ACHN (cell line): ENCODE results near the gene ZNF582.

Experiments used
- DNase-seq: peaks from one replicate; pipeline ENCODE4 v3.0.0-alpha.2; 2015
- in situ Hi-C: cut with HindIII; loops from 2 replicates; pipeline ENCODE4 v1.10.0; 2017; ENCODE audit warnings: low sequenced_read_pairs, low pct_ligation_motif_present, low pct_unique_long_range_greater_than_20kb

The ZNF582 gene

DNA sequence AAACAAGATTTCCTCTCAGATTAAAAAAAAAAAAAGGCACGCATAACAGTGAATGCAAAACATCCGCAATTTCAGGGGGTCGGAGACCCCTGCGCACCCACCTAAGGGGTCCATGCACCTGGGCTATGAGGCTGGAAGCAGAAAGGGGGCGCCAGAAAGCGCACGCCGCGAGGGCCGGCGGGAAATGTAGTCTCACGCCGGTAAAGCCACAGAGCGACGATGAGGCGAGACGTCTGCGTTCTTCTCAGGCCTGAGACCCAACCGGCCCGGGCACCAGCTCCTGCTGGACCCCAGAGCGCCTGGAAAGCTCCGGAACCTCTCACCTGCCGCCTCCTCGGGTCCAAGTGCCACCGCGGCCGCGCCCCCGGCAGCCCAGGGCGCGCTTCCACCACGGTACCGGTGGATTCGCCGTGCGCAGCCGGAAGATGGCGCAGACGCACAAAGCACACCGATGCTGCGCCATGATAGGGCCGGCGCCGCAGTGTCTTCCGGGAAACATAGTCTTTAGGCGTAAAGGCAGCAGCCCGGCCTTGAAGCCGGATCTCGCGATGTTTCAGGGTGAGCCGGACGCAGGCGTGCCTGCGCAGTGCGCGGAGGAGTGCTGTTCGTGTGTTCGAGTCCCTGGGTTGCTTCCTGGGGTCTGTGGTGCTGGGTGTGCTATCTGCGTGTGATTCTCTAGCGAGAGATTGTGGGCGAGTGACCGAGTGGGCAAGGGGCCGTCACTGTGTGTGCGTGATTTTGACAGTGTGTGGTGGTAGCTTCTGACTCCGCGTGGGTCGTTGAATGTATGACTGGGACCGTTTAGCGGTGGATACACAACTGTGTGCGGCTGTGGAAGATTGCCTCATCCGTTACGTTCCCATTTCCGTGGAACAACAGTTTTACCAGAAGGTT lies at the start of gene ZNF582:
ZNF582 (minus strand) TSS at position 416 of the 894 bp plus-strand sequence. CDS start 1,782 bp downstream, outside the sequence.
- no peak for DNase-seq
- in situ Hi-C loops, result no loop called here

DNA sequence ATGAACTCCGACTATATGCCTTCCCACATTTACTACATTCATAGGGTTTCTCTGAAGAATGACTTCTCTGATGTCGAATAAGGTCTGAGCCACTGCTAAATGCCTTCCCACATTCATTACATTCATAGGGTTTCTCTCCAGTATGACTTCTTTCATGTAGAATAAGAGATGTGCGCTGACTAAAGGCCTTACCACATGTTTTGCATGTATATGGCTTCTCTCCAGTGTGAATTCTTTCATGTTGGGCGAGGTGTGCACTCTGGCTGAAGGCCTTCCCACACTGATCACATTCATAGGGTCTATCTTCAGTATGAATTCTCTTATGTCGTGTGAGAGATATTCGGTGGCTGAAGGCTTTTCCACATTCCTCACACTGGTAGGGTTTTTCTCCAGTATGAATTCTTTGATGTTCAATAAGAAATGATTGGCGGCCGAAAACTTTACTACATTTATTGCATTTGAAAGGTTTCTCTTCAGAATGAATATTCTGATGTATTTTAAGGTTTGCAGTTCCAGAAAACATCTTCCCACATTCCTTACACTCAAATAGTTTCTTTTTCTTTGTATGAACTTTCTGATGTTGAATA lies 48.0 kb upstream of the ZNF582 start:
- in situ Hi-C loops, result no loop called here
- no peak for DNase-seq

DNA sequence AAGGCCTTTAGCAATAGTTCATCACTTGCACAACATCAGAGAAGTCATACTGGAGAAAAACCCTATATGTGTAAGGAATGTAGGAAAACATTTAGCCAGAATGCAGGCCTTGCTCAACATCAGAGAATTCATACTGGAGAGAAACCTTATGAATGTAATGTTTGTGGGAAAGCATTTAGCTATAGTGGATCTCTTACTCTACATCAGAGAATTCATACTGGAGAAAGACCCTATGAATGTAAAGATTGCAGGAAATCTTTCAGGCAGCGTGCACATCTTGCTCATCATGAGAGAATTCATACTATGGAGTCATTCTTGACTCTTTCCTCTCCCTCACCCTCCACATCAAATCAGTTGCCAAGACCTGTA lies 30.6 kb upstream of the ZNF582 start:
- in situ Hi-C loops, result no loop called here
- DNase-seq, result no peak

DNA sequence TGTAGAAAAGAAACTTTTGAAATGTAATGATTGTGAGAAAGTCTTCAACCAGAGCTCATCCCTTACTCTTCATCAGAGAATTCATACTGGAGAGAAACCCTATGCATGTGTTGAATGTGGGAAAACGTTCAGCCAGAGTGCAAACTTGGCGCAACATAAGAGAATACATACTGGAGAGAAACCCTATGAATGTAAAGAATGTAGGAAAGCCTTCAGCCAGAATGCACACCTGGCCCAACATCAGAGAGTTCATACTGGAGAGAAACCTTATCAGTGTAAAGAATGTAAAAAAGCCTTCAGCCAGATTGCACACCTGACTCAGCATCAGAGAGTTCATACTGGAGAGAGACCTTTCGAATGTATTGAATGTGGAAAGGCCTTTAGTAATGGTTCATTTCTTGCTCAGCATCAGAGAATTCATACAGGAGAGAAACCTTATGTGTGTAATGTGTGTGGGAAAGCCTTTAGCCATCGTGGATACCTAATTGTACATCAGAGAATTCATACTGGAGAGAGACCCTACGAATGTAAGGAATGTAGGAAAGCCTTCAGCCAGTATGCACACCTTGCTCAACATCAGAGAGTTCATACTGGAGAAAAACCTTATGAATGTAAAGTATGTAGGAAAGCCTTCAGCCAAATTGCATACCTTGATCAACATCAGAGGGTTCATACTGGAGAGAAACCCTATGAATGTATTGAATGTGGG lies 30.1 kb upstream of the ZNF582 start:
- no peak for DNase-seq
- in situ Hi-C loops, result no loop called here

DNA sequence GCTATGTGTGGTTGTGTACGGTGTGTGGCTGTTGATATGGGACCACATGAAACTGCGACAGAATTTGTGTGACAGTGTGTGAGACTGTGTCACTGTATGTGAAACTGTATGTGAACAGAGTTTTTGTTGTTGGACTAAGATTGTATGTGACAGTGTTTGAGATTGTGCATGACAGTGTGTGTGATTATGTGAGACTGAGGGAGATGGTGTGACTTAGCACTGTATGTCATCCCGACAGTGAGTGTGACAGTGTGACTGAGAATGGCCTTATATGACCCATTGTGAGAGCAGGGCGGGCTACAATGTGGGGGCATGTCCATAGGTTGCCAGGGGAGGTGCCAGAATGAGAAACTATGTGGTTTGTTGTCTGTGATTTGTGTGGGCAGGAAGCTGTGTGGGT lies 11.7 kb upstream of the ZNF582 start:
- in situ Hi-C loops, result no loop called here
- DNase-seq, result no peak

DNA sequence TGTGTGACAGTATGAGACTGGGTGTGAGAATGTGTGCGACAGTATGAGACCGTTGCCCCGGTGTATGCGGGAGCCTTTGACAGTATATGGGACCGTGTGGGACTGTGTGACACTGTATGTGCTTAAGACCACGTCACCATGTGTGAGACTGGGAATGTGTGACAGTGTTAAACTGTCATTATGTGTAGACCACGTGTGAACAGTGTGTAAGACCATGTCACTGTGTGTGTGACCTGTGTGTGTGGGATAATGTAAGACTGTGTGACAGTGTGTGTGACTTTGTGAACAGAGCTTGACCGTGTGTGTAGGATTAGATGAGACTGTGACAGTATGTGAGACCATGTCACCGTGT lies 11.3 kb upstream of the ZNF582 start:
- in situ Hi-C loops, result no loop called here
- DNase-seq, result no peak

DNA sequence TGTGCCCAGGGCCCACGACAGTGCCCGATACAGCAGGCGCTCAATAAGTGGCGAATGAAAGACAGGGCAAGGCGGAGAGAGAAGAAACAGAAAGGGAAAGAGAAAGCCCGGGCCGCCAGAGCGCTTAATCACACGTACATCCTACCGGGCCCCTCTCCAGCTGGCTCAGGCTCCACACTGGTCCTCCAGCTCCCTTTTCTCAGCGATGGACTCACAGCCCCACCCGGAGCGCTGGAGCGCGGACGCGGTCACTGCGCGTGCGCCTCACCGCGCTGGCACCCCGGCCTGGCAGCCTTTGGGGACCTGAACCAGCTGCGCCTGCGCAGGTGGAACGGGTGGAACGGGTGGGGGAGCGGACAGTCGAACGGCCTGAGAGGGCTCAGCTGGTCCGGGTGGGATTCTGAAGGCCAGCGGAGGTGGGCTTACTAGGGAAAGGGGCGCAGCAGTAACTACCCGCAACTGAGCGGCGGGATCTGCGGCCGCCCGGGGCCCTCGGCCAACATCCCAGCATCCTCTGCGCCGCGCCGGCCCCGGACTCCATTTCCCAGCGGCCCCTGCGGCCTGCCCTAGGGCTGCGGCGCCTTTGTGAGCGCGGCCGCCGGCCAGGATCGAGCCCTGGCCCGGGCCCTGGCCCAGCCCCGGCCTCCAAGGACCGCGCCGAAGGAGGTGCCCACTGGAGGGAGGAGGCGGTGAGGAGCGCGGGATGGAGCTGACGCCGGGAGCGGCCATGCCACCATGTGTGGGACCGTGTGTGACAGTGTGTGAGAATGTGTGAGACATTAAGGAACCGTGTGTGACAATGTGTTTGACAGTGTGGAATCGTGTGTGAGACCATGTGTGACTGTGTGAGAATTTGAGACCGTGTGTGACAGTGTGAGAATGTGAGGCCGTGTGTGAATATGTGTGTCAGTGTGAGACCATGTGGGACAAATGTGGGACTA lies 10.7 kb upstream of the ZNF582 start, which contains the start of gene ZNF583:
ZNF583 (plus strand) TSS at position 569 of the 941 bp plus-strand sequence. CDS start 2,783 bp downstream, outside the sequence.
- DNase-seq, result peak; percentile 68
- in situ Hi-C loops, result no loop called here

DNA sequence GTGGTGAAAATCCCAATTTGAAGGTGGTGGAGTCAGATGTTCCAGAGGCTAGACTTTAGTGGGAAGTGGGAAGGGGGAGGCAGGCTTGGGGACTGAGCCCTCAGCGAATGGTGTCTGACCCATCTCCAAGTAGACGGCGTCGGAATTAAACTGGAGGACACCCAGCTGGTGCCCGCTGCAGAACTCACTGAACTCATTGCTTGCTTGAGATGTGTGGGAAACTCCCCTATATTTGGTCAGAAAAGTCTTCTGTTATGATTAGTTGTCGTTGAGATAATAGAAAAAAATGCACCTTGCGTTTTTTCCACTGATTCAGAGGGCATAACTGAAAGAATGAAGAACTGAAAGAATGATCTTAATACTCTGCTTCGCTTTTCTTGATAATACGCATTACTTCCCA lies 9.9 kb upstream of the ZNF582 start:
- DNase-seq, result no peak
- in situ Hi-C loops, result no loop called here

DNA sequence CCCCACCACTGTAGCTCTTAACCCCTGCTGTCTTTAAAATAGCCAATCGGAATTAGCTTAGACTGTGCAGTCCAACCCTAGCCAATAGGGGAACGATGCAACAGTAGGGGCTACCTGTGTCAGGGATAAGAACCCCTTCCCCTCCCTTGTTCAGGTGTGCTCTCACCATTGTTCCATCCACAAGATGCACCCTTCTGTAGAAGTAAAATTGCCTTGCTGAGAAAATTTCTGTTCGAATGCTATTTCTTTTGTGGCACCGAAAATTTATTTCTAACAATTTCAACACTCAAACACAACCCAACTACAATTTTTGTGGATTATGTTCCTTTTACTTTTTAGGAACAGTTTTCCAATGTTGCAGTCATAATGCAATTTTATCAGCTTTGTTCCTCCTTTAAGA lies 7.2 kb upstream of the ZNF582 start:
- in situ Hi-C loops, result no loop called here
- DNase-seq, result no peak

DNA sequence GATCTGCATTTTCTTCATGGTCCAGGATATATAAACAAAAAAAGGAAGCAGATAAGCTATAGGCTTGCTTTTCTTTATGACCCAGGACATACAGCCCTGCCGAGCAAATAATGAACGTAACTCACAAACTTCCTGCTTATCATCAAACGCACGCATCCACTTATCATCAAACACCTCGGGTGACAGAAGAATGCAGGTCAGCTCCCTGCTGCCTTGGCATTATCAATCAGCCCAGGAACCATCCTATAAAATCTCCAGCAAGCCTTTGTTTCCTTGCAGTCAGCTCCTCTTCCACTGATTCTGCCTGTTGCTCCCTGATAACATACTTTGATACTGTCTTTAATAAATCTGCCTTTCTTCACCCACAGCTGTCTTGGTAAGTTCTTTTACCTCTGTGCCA lies 5.5 kb upstream of the ZNF582 start:
- in situ Hi-C loops, result no loop called here

DNA sequence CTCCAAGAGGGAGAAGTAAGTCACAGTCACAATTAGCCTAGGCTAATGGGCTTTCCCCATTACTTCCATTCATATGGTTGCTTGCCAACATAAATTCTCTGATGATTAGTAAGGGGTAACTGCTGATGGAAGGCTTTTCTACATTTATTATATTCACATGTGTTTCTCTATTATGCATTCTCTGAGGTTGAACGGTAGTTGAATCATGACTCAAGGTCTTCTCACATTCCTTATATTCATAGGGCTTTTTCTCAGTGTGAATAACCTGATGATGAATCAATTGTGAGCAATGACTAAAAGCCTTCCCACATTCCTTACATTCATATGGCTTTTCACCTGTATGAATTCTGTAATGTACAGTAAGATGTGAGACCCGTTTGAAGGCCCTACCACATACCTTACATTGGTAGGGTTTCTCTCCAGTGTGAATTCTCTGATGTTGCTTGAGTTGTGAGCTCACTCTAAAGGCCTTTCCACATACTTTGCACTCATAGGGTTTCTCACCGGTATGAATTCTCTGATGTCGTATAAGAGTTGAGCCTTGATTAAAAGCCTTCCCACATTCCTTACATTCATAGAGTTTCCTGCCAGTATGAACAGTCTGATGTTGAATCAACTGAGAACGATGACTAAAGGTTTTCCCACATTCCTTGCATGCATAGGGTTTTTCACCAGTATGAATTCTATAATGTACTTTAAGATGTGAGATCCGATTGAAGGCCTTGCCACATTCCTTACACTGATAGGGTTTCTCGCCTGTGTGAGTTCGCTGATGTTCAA lies 9.3 kb downstream of the ZNF582 start:
- in situ Hi-C loops, result no loop called here
- DNase-seq, result no peak

More for the DNA sequence above, 5.5 kb upstream of the ZNF582 start:
- no peak for DNase-seq

DNA sequence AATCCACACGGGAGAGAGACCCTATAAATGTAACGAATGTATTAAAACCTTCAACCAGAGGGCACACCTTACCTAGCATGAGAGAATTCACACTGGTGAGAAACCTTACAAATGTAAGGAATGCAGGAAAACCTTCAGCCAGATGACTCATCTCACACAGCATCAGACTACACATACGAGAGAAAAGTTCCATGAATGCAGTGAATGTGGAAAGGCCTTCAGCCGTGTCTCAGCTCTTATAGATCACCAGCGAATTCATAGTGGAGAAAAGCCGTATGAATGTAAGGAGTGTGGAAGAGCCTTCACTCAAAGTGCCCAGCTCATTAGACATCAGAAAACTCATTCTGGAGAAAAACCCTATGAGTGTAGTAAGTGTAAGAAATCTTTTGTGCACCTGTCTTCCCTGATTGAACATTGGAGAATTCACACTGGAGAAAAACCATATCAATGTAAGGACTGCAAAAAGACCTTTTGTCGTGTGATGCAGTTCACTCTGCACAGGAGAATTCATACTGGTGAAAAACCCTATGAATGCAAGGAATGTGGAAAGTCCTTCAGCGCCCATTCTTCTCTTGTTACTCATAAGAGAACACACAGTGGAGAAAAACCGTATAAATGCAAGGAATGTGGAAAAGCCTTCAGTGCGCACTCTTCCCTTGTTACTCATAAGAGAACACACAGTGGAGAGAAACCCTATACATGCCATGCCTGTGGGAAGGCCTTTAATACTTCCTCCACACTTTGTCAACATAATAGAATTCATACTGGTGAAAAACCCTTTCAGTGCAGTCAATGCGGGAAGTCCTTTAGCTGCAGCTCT lies 16.0 kb downstream of the ZNF582 start:
- DNase-seq, result no peak
- in situ Hi-C loops, result no loop called here

DNA sequence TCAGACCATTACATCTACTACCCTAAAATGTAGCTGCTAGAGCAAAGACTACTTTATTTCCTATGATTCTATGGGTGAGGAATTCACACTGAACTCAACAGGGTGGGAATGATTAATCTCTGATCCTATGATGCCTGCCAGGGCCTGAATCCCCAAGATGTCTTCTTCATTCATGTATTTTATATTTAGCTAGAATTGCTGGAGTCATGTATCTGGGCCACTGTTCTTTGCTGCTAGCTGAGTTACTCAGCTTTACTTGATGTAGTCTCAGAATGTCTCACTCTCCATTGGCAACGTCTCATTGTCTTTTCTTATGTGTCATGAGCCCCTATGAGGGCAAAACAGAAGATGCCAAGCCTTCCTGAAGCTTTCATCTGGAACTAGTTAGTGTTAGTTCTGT lies 21.1 kb downstream of the ZNF582 start:
- in situ Hi-C loops, result no loop called here
- DNase-seq, result no peak

DNA sequence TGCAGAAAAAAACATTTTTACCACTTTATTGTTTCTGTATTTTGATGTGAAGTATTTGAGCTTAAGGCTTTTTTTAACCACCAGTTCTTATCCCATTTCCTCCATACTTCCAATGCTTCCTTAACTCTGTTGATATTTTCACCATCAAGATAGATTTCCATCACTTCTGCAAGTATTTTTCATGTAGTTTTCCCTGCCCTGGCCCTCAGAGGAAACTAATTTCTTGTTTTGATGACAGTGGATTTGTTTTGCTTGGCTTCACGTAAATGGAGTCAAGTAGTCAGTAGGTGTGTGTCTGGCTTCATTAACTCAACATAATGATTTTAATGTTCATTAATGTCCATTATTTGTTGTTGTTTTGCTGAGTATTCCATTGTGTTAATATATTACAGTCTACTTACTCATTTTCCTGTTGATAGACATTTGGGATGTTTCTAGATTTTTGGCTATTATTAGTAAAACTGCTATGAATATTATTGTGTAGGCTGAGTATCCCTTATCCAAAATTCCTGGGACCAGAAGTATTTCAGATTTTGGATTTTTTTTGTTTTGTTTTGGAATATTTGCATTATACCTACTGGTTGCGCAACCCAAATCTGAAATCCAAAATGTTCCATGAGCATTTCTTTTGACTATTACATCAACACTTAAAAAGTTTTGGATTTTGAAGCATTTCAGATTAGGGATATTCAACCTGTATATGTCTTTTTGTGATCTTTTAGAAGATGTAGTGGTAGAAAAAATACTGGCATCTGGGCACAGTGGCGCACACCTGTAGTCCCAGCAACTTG lies 23.3 kb downstream of the ZNF582 start:
- no peak for DNase-seq
- in situ Hi-C loops, result no loop called here

DNA sequence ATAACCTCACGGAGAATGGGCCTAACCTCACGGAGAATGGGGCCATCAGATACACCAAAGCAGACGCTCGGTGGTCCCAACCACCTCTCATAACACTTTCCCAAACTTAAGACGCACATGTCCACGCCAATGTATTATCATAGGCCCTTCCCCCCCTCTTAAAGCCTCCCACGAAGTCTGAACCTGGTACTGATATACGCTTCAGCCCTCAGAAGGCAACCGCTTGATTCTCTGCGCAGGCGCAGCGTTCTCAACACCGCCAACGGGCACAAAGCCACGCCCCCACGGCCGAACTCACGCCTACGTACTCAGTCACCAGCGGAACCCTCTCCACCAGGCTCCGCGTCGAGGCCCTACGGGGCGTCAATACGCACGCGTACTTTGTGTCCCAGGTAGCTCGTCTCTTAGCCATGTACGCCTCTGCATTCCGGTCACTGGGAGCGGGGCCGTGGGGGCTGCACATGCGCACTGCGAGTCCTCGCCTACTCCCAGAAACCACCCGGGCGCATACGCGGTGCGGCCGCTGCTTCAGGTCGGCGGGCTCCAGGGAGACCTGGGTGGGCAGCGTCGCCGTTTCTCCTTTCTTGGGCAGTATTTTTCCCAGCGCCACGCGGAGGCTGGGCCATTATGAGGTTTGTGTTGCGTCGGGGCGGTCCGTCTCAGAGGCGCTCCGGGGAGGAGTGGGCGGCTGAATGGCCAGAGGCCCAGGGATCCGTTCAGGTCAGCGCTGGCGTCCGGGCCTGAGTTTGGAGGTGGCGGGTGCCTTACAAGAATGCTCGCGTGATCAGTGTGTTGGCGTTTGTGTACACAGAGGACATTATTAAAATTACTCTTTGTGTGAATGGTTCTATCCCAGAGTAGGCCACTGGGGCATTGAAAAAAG lies 25.3 kb downstream of the ZNF582 start:
- in situ Hi-C loops, result no loop called here

More for the DNA sequence above, 25.3 kb downstream of the ZNF582 start:
- DNase-seq, result no peak
